Mesenchymal stem cell (in vitro differentiated cells and primary cell): ENCODE results near the gene ACTN3. TPM values are rescaled to one million over a fixed set of nuclear protein-coding genes. Genes with fewer than 3 reads are reported as not detected.

Experiments used
- DNase-seq: peaks from one replicate; pipeline ENCODE4 v3.0.0-alpha.2; 2013
- H2AFZ ChIP-seq: one replicate; pipeline ENCODE4 v1.6.1; 2013; ENCODE audit warnings: low read depth, mild to moderate bottlenecking, control low read depth, inconsistent platforms, low read length, moderate library complexity
- H2AK5ac ChIP-seq: 2 replicates; pipeline ENCODE4 v1.6.1; 2013; ENCODE audit warnings: low read length, moderate library complexity, mild to moderate bottlenecking, inconsistent platforms; ENCODE audit not compliant: severe bottlenecking
- H2BK120ac ChIP-seq: one replicate; pipeline ENCODE4 v1.6.1; 2013; ENCODE audit warnings: low read depth, mild to moderate bottlenecking, inconsistent platforms, low read length, moderate library complexity
- H2BK12ac ChIP-seq, 2 experiments: one replicate each; pipeline ENCODE4 v1.6.1; 2013; ENCODE audit warnings: inconsistent platforms in 2 of 2, low read length in 2 of 2, mild to moderate bottlenecking in 2 of 2, moderate library complexity in 2 of 2, control low read depth in 1 of 2
- H2BK15ac ChIP-seq: one replicate; pipeline ENCODE4 v1.6.1; 2013; ENCODE audit warnings: mild to moderate bottlenecking, low read depth, inconsistent platforms; ENCODE audit not compliant: poor library complexity, severe bottlenecking
- H2BK5ac ChIP-seq: 2 replicates; pipeline ENCODE4 v1.6.1; 2013; ENCODE audit warnings: low read depth, mild to moderate bottlenecking, low read length, control low read depth, inconsistent platforms; ENCODE audit not compliant: poor library complexity, severe bottlenecking
- H3K14ac ChIP-seq, 2 experiments: one replicate each; pipeline ENCODE4 v1.6.1; 2013; ENCODE audit warnings: inconsistent platforms in 2 of 2, low read length in 2 of 2, control low read depth in 1 of 2, mild to moderate bottlenecking in 1 of 2, moderate library complexity in 1 of 2
- H3K18ac ChIP-seq, 2 experiments: one replicate each; pipeline ENCODE4 v1.6.1; 2013; ENCODE audit warnings: inconsistent platforms in 2 of 2, low read length in 2 of 2, control low read depth in 1 of 2, low read depth in 1 of 2, mild to moderate bottlenecking in 1 of 2
- H3K23ac ChIP-seq, 2 experiments: one replicate each; pipeline ENCODE4 v1.6.1; 2013; ENCODE audit warnings: inconsistent platforms in 2 of 2, low read length in 2 of 2, mild to moderate bottlenecking in 2 of 2, moderate library complexity in 2 of 2, control low read depth in 1 of 2
- H3K27ac ChIP-seq: 2 replicates; pipeline ENCODE4 v1.5.1; 2013; ENCODE audit warnings: mild to moderate bottlenecking, moderate library complexity, low read length, control low read depth, inconsistent platforms; ENCODE audit not compliant: poor library complexity, severe bottlenecking
- H3K27me3 ChIP-seq, 2 experiments: 2 replicates each; pipeline versions ENCODE4 v1.6.1 to v1.7.0; 2013; ENCODE audit warnings: low read length in 2 of 2, mild to moderate bottlenecking in 2 of 2, moderate library complexity in 2 of 2, control low read depth in 1 of 2, inconsistent platforms in 1 of 2; ENCODE audit not compliant: control insufficient read depth in 1 of 2, insufficient read depth in 1 of 2
- H3K36me3 ChIP-seq, 2 experiments: 2 replicates each; pipeline versions ENCODE4 v1.6.1 to v1.7.0; 2013; ENCODE audit warnings: low read length in 2 of 2, control low read depth in 1 of 2, inconsistent platforms in 1 of 2, low read depth in 1 of 2, mild to moderate bottlenecking in 1 of 2; ENCODE audit not compliant: insufficient read depth in 2 of 2, control insufficient read depth in 1 of 2
- H3K4ac ChIP-seq, 2 experiments: one replicate each; pipeline ENCODE4 v1.6.1; 2013; ENCODE audit warnings: inconsistent platforms in 2 of 2, low read length in 2 of 2, mild to moderate bottlenecking in 2 of 2, moderate library complexity in 2 of 2, control low read depth in 1 of 2, low read depth in 1 of 2
- H3K4me1 ChIP-seq: 2 replicates; pipeline ENCODE4 v1.6.1; 2013; ENCODE audit warnings: low read depth, low read length, control low read depth; ENCODE audit not compliant: control insufficient read depth, insufficient read depth
- H3K4me2 ChIP-seq: 2 replicates; pipeline ENCODE4 v1.6.1; 2013; ENCODE audit warnings: low read length, mild to moderate bottlenecking, inconsistent platforms; ENCODE audit not compliant: poor library complexity, severe bottlenecking
- H3K4me3 ChIP-seq, 2 experiments: 2 replicates each; pipeline versions ENCODE4 v1.5.1 to v1.7.0; 2013; ENCODE audit warnings: low read length in 2 of 2, mild to moderate bottlenecking in 2 of 2, control low read depth in 1 of 2, low read depth in 1 of 2; ENCODE audit not compliant: insufficient read depth in 1 of 2
- H3K79me1 ChIP-seq: replicated peaks from 2 replicates; pipeline ENCODE4 v1.6.1; 2013; ENCODE audit warnings: mild to moderate bottlenecking, control low read depth, low read length, inconsistent platforms; ENCODE audit not compliant: poor library complexity, severe bottlenecking
- H3K9ac ChIP-seq: 2 replicates; pipeline ENCODE4 v1.7.0; 2013; ENCODE audit warnings: mild to moderate bottlenecking, low read length, moderate library complexity
- H3K9me3 ChIP-seq: 2 replicates; pipeline ENCODE4 v1.7.0; 2013; ENCODE audit warnings: mild to moderate bottlenecking, low read length; ENCODE audit not compliant: control insufficient read depth
- H4K8ac ChIP-seq: one replicate; pipeline ENCODE4 v1.6.1; 2013; ENCODE audit warnings: inconsistent platforms, mild to moderate bottlenecking, low read length, moderate library complexity
- H4K91ac ChIP-seq: one replicate; pipeline ENCODE4 v1.6.1; 2013; ENCODE audit warnings: mild to moderate bottlenecking, low read length, inconsistent platforms
- WGBS: methylation state at CpG from one replicate; pipeline ENCODE4 v1.1.7; 2013; ENCODE audit warnings: mixed read lengths; 5-methylcytosine and 5-hydroxymethylcytosine counted together
- polyA plus RNA-seq, 2 experiments: library from polyadenylated mRNA; stranded (reverse); fragments of 200-250 nt; gene quantifications; one replicate each; pipeline ENCODE4 v1.2.3, GENCODE V29; 2013

ACTN3 gene
- polyA plus RNA-seq (2013, experiment 1 of 2), result 0.07 TPM
- 0.10 TPM for polyA plus RNA-seq (2013, experiment 2 of 2)

GRCh38 chr11:66546368-66546965, at the start of gene ACTN3:
Gene ACTN3, plus strand, starts transcription at chr11:66546903. Its CDS starts 35 bp downstream, at chr11:66546938.
- Histone ChIP-seq H3K4me1 (peaks cover 23% of the 10 kb centered on the region), H3K23ac (peak within 1 kb of the TSS in 1 of 2 experiments; percentile 27), H3K9me3 (no peaks in the 10 kb centered on the region), H3K4ac (peak within 1 kb of the TSS; percentile 32 to 35), H3K36me3 (peaks cover 16 to 23% of the 10 kb centered on the region in 2 experiments), H3K79me1 (peaks cover 12% of the 10 kb centered on the region), H3K18ac (peak within 1 kb of the TSS; percentile 67 to 76), H3K14ac (no peak within 1 kb of the TSS), H3K9ac (peak within 1 kb of the TSS; percentile 87), H2BK120ac (no peak within 1 kb of the TSS), H2AK5ac (no peak within 1 kb of the TSS), H3K27me3 (peaks cover 5 to 36% of the 10 kb centered on the region in 2 experiments), H2AFZ (peak within 1 kb of the TSS; percentile 88), H4K91ac (no peak within 1 kb of the TSS), H4K8ac (peak within 1 kb of the TSS; percentile 85), H3K27ac (no peak within 1 kb of the TSS), H2BK12ac (peak within 1 kb of the TSS in 1 of 2 experiments; percentile 37), H2BK15ac (peak within 1 kb of the TSS; percentile 77), H3K4me2 (peak within 1 kb of the TSS; percentile 81), H2BK5ac (no peak within 1 kb of the TSS), H3K4me3 (peak within 1 kb of the TSS; percentile 86)
- no peak for DNase-seq
- 3% methylated on average over 35 of the region's 37 CpGs for WGBS

DNA sequence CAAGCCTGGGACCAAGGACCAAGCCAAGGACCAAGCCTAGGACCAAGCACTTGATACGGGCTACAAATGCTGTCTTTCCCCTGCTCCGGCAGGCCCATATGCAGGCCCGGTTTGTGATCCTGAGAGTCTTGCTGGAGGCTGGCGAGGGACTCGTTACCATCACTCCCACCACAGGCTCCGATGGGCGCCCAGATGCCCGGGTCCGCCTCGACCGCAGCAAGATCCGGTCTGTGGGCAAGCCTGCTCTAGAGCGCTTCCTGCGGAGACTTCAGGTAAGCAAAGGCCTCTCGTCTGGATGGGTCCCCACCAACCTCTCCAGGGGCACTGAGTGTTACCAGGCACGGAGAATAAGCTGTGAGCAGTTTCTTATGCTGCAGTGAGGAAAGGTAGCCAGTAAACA, 49.5 kb upstream of the ACTN3 start:
- H2BK5ac ChIP-seq, result no peak overlapping the region
- H3K14ac ChIP-seq, result no peak overlapping the region
- H3K4me1 ChIP-seq, result peaks cover 6% of the 10 kb centered on the region
- WGBS, result 99% methylated on average over 16 of the region's 16 CpGs
- no peak overlapping the region for H3K18ac ChIP-seq
- no peak overlapping the region for H2AK5ac ChIP-seq
- no peak for DNase-seq
- no peaks in the 10 kb centered on the region for H3K9me3 ChIP-seq
- H3K27ac ChIP-seq, result no peak overlapping the region
- H2BK120ac ChIP-seq, result no peak overlapping the region
- H4K8ac ChIP-seq, result no peak overlapping the region
- H2BK12ac ChIP-seq, result no peak overlapping the region
- peaks cover 3% of the 10 kb centered on the region for H3K79me1 ChIP-seq
- H4K91ac ChIP-seq, result no peak overlapping the region
- no peak overlapping the region for H3K23ac ChIP-seq
- H3K9ac ChIP-seq, result no peak overlapping the region
- no peaks in the 10 kb centered on the region for H3K27me3 ChIP-seq
- H3K4ac ChIP-seq, result no peak overlapping the region
- H2AFZ ChIP-seq, result no peak overlapping the region
- H3K36me3 ChIP-seq, result peaks cover 55 to 67% of the 10 kb centered on the region in 2 experiments
- H2BK15ac ChIP-seq, result no peak overlapping the region
- H3K4me2 ChIP-seq, result no peak overlapping the region
- H3K4me3 ChIP-seq, result no peak overlapping the region

DNA sequence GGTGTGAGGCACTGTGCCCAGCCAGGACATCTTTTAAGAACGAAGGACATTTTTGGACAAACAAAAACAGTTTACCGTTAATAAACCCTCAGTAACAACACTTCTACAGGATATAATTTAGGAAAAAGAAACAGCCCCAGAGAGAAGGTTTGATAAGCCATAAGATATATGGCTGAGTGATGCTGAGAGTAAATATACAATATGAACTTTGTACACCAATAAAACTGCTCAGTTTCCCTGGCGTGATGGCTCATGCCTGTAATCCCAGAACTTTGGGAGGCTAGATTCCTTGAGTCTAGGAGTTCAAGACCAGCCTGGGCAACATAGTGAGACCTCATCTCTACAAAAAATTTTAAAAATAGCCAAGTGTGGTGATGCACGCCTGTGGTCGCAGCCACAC, 48.2 kb upstream of the ACTN3 start:
- 97% methylated on average over 3 of the region's 5 CpGs for WGBS
- H2BK12ac ChIP-seq, result no peak overlapping the region
- H4K8ac ChIP-seq, result no peak overlapping the region

GRCh38 chr11:66505276-66505816, 41.4 kb upstream of the ACTN3 start:
- H3K27ac ChIP-seq, result no peak overlapping the region
- H2AFZ ChIP-seq, result no peak overlapping the region
- H3K14ac ChIP-seq, result no peak overlapping the region
- H3K18ac ChIP-seq, result no peak overlapping the region
- H3K9ac ChIP-seq, result no peak overlapping the region
- H2BK12ac ChIP-seq, result no peak overlapping the region
- no peaks in the 10 kb centered on the region for H3K79me1 ChIP-seq
- H2BK5ac ChIP-seq, result no peak overlapping the region
- H4K8ac ChIP-seq, result no peak overlapping the region
- H2AK5ac ChIP-seq, result no peak overlapping the region
- H2BK15ac ChIP-seq, result no peak overlapping the region
- no peak overlapping the region for H2BK120ac ChIP-seq
- H3K23ac ChIP-seq, result no peak overlapping the region
- H4K91ac ChIP-seq, result no peak overlapping the region
- no peaks in the 10 kb centered on the region for H3K9me3 ChIP-seq
- no peaks in the 10 kb centered on the region for H3K27me3 ChIP-seq
- H3K4ac ChIP-seq, result no peak overlapping the region
- WGBS, result 97% methylated on average over 1 of the region's 1 CpG
- H3K4me3 ChIP-seq, result no peak overlapping the region
- H3K4me2 ChIP-seq, result no peak overlapping the region
- peaks cover 32 to 40% of the 10 kb centered on the region in 2 experiments for H3K36me3 ChIP-seq
- no peaks in the 10 kb centered on the region for H3K4me1 ChIP-seq
- DNase-seq, result no peak

More for the DNA sequence above, 48.2 kb upstream of the ACTN3 start:
- Histone ChIP-seq H3K9me3 (no peaks in the 10 kb centered on the region), H3K9ac (no peak overlapping the region), H2BK5ac (no peak overlapping the region), H2AFZ (no peak overlapping the region), H3K79me1 (peaks cover 3% of the 10 kb centered on the region), H3K4ac (no peak overlapping the region), H2AK5ac (no peak overlapping the region), H3K4me1 (no peaks in the 10 kb centered on the region), H3K36me3 (peaks cover 46 to 54% of the 10 kb centered on the region in 2 experiments), H4K91ac (no peak overlapping the region), H3K18ac (no peak overlapping the region), H2BK15ac (no peak overlapping the region), H2BK120ac (no peak overlapping the region), H3K23ac (no peak overlapping the region), H3K27me3 (no peaks in the 10 kb centered on the region), H3K4me3 (no peak overlapping the region), H3K14ac (no peak overlapping the region), H3K27ac (no peak overlapping the region), H3K4me2 (no peak overlapping the region)
- no peak for DNase-seq
